ENCODE data around the gene CA6.
"Not testable (repeated sequence)": the region's sequence is repeated elsewhere in the genome, so short reads cannot be mapped to it uniquely, and the experiment has no call there.

Gene CA6

DNA sequence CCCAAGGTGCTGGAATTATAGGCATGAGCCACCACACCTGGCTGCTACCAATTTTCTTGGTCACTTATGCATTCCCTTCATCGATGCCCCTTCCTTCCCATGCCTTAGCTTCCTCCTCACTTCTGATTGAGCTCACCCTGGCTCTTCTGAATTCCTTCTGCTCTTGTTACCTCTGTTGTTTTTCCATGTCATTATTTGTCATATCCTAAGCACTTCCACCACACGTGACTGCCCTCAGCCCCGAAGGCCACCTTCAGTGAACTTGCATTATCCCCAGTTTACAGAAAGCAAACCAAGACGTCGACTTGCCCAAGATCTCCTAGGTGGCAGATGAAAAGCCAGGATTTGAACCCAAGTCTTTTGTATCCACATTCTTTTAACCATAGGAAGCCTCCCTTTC lies 30.7 kb downstream of the CA6 start:
- no peak for DNase-seq

DNA sequence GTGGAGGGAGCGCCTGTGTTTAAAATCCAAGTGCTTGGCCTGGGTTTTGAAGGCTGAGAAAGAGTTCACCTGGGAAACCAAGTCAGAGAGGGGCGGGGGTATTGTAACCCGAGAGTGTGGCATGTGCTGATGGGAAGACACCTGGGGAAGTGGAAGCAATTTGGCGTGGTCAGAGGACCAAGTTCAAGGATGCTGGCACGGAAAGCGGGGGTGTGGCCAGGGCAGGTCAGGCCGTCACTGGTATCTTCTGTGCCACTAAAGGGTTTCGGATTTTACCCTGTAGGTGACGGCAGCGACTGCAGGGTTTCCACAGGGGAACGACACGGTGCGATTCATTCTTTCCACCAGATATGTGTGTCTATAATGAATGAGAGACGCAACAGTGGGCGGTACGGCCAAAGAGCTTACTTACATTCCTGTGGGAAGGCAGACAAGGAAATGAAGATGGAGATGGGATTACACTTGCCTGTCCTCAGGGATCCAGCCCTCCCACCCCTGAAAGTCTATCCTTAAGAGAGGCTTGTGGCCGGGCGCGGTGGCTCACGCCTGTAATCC lies 31.3 kb downstream of the CA6 start:
- no peak for DNase-seq

DNA sequence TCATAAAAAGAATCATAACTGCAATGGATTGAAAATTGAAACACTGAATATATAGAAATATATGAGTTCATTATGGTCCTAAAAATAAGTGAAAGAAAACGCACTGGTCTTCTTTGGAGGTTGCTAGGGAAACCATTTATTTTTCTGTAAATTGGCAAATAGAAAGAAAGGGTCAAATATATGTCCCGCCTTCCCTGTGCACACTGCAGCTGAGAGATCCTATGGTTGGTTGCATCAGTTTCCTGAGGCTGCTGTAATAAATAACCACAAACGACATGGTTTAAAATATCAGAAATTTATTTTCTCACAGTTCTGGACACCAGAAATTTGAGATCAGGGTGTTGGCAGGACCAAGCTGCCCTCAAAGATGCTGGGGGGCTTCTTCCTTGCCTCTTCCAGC lies 35.0 kb downstream of the CA6 start:
- DNase-seq, result no peak

- no peak for DNase-seq
Observed at GRCh38 chr1:8981169-8981568, 35.5 kb downstream of the CA6 start.

GRCh38 chr1:8984203-8984602 lies 38.5 kb downstream of the CA6 start:
- no peak for DNase-seq

- DNase-seq, result no peak
Observed at GRCh38 chr1:8984990-8985389, 39.3 kb downstream of the CA6 start.

- no peak for DNase-seq
Observed at GRCh38 chr1:8985915-8986813, 40.5 kb downstream of the CA6 start.

- DNase-seq, result no peak
Observed at GRCh38 chr1:8986814-8987190, 41.1 kb downstream of the CA6 start.

DNA sequence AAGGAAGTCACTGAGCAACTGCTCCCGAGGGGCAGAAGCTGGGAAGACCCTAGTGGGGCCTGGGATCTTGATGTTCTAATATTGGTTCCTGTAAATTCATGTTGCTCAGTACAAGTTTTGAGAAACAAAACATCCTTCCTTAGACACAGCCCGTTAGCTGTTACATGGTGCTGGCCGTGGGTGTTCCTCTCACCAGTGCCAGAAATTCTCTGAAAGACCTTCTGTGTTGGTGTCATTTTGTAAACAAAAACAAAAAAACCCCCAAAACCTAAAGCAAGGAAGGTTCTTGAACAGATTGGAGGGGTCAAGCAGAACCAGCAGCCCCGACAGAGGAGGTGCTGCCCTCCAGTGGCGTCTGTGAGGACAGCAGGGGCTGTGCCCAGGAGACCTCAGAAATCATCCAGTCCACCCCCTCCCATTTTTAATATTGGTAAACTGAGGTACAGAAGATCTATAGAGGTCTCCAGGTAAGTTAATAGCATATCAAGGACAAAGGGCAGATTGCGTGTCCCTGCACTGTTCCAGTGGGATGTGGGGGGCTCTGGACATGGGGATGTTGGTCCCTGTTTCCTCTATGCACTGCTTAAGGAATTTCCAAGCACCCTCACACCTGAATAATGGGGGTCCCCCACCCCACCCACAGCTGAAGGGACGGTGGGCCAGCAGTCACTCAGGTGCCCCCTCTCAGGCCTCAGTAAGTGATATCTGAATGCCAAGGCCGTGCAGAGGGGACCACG lies 42.4 kb downstream of the CA6 start:
- DNase-seq, result peak in 1 of 2 experiments; percentile 38

GRCh38 chr1:8988618-8988967 lies 42.9 kb downstream of the CA6 start:
- no peak for DNase-seq

- no peak for DNase-seq
Observed at GRCh38 chr1:8989061-8989460, 43.4 kb downstream of the CA6 start.

DNA sequence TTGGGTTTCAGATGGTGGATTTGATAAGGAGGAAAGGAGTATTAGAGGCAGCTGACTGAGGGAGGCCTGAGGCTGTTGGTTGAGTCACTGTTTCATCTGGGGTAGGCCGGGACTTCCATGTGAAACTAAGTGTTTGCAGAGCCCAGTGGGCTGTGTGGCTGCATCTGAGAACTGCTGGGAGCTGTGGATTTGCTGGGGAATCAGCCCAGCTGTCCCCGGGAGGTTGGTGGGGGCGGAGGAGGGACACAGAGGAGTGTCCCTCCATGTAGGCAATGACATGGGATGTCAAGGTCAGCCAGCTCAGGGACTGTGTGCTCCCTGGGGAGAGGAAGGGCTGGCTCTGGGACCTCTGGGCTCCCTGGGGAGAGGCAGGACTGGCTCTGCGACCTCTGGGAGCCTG lies 44.2 kb downstream of the CA6 start:
- no peak for DNase-seq

- no peak for DNase-seq
Observed at GRCh38 chr1:8992936-8993687, 47.4 kb downstream of the CA6 start.

DNA sequence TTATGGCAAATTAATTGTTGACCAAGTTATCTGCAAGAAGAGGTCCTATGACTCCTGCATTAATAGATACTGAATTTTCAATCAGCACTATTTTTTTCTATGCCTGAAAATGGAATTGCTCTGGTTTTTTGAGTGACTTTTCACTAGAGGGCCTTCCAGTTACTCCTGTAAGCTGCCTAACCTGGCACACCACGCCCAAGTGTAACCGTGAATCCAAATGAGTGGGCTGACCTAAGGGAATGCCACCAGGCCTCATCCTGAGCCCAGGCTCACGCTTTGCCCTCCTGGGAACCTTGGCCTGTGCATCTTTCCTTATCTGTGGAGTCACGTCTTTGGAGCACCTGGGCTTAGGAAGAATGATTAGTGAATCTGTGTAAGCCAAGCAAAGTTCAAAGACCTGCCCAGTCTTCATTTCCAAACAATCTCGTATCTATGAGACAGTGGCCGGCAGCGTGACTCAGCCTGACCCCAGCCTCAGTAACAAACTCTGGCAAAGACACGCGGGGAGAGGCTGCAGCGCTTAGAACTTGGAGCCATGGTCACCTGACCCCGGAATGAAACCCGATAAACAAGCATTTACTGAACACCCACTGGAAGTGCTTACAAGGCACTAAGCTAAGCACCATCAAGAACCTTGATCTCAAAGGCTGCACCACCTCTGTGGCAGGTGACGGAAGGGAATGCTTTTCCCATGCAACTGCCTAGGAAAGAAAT lies 48.5 kb downstream of the CA6 start:
- not testable (repeated sequence) for DNase-seq

DNA sequence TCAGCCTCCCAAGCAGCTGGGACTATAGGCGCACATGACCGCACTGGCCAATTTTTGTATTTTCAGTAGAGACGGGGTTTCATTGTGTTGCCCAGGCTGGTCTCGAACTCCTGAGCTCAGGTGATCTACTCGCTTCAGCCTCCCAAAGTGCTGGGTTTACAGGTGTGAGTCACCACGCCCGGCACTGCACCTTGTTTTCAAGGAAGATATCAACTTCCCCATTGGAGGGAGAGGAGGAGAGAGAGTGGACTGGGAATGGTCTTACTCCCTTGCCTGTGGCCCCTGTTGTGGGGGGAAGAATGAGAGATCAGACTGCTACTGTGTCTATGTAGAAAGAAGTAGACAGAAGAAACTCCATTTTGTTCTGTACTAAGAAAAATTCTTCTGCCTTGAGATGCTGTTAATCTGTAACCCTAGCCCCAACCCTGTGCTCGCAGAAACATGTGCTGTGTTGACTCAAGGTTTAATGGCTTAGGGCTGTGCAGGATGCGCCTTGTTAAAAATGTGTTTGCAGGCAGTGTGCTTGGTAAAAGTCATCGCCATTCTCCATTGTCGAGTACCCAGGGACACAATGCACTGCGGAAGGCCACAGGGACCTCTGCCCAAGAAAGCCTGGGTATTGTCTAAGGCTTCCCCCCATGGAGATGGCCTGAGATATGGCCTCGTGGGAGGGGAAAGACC lies 56.0 kb downstream of the CA6 start:
- DNase-seq, result peak in 1 of 2 experiments; percentile 55

- DNase-seq, result peak; percentile 32 to 64
Observed at GRCh38 chr1:9002215-9002560, 56.5 kb downstream of the CA6 start.

- DNase-seq, result no peak
Observed at GRCh38 chr1:9004031-9004699, 58.5 kb downstream of the CA6 start.

- peak; percentile 10 to 62 for DNase-seq
Observed at GRCh38 chr1:9004700-9005394, 59.2 kb downstream of the CA6 start.

GRCh38 chr1:9005395-9005708 lies 59.7 kb downstream of the CA6 start:
- DNase-seq, result no peak

- DNase-seq, result no peak
Observed at GRCh38 chr1:9006956-9007615, 61.4 kb downstream of the CA6 start.

- DNase-seq, result no peak
Observed at GRCh38 chr1:9008236-9008635, 62.6 kb downstream of the CA6 start.

All from NCI-H524 (cell line).